ENCODE measurements around the gene REP15. TPM values are rescaled to one million over a fixed set of nuclear protein-coding genes. Genes with fewer than 3 reads are reported as not detected.
"Not testable (repeated sequence)": the region's sequence is repeated elsewhere in the genome, so short reads cannot be mapped to it uniquely, and the experiment has no call there.

Gene REP15
- total RNA-seq, 2 donors from 2014 or later, result 1.5 to 2.7 TPM

- intact Hi-C loops (cut with DNase I), result no loop called here
- DNase-seq (ENCODE audit: low spot score), result no peak
Observed at GRCh38 chr12:27743601-27744000, 47.4 kb downstream of the REP15 start.

DNA sequence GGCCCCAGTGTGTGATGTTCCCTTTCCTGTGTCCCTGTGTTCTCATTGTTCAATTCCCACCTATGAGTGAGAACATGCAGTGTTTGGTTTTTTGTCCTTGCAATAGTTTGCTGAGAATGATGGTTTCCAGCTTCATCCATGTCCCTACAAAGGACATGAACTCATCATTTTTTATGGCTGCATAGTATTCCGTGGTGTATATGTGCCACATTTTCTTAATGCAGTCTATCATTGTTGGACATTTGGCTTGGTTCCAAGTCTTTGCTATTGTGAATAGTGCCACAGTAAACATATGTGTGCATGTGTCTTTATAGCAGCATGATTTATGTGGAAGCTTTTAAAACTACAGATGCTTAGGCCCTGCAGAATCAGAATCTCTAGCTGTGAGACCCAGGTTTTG is 49.5 kb downstream of the REP15 start:
- intact Hi-C loops (cut with DNase I); DNase-seq (ENCODE audit: low spot score): not testable (repeated sequence)

Other genes with a start within 250 kb of the REP15 start
- gene SMCO2, start 249.7 kb upstream of the REP15 start, total RNA-seq, result under 1 TPM in 1 of 2 donors, not detected in 1; 0.67 TPM
- 100 to 1,000 TPM in 1 of 2 donors, 10 to 100 TPM in 1; 77.5 to 105 TPM for gene PPFIBP1, start 172.2 kb upstream of the REP15 start, total RNA-seq
- gene MRPS35, start 14.4 kb downstream of the REP15 start, total RNA-seq, result 10 to 100 TPM; 29.7 TPM
- gene KLHL42, start 83.8 kb downstream of the REP15 start, total RNA-seq, result 10 to 100 TPM; 48.2 to 48.9 TPM
- gene MANSC4, start 83.8 kb downstream of the REP15 start, total RNA-seq, result not detected

Data from posterior vena cava (tissue), 2 donors.